ENCODE data around the gene MICALL1.

DNA sequence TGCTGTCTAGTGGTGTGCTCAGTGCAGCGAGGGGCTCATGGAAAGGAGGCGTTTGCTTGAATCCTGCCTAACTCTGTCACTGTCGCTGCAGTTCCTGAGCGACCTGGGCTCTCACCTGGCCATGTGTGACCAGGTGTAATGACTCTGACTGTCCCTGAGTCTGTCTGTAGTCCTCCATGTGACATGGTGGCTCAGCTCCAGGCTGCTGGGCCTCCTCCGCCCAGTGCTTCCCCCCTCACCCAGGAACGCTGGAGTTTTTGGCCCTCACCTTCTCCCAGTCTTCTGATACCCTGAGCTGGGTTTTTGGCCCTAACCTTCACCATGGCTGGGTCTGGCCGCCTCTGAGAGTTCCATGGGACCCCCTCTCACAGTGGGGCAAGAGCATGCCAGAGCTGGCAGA, 20.3 kb downstream of the MICALL1 start:
- TF ChIP-seq EHMT2 (IDR thresholded peaks at IDR 0.05) (no peak), HDAC6 (IDR thresholded peaks at IDR 0.05; ENCODE audit: low read depth, low read length) (no peak), ZNF282 (CRISPR knock-in tag; IDR thresholded peaks at IDR 0.05) (no peak), FIP1L1 (IDR thresholded peaks at IDR 0.05; ENCODE audit: low read depth, low read length, poor library complexity, severe bottlenecking) (no peak), SRSF9 (IDR thresholded peaks at IDR 0.05; ENCODE audit: borderline replicate concordance, low read depth, low read length) (no peak)
- TF ChIP-seq, protein P1, sequence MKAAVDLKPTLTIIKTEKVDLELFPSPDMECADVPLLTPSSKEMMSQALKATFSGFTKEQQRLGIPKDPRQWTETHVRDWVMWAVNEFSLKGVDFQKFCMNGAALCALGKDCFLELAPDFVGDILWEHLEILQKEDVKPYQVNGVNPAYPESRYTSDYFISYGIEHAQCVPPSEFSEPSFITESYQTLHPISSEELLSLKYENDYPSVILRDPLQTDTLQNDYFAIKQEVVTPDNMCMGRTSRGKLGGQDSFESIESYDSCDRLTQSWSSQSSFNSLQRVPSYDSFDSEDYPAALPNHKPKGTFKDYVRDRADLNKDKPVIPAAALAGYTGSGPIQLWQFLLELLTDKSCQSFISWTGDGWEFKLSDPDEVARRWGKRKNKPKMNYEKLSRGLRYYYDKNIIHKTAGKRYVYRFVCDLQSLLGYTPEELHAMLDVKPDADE (conservative IDR thresholded peaks at IDR 0.05; ENCODE audit: control insufficient read depth, low read depth, low read length) = no peak
- TF ChIP-seq, protein P2, sequence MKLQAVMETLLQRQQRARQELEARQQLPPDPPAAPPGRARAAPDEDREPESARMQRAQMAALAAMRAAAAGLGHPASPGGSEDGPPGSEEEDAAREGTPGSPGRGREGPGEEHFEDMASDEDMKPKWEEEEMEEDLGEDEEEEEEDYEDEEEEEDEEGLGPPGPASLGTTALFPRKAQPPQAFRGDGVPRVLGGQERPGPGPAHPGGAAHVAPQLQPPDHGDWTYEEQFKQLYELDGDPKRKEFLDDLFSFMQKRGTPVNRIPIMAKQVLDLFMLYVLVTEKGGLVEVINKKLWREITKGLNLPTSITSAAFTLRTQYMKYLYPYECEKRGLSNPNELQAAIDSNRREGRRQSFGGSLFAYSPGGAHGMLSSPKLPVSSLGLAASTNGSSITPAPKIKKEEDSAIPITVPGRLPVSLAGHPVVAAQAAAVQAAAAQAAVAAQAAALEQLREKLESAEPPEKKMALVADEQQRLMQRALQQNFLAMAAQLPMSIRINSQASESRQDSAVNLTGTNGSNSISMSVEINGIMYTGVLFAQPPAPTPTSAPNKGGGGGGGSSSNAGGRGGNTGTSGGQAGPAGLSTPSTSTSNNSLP (IDR thresholded peaks at IDR 0.05; ENCODE audit: borderline replicate concordance, low read depth, low read length) = no peak

Data from K562 (cell line).